Endothelial cell of umbilical vein (primary cell): ENCODE measurements around the gene KRTAP5-1. TPM values are rescaled to one million over a fixed set of nuclear protein-coding genes. Genes with fewer than 3 reads are reported as not detected.

Experiments
- BruUV-seq: library from RNA; stranded (reverse); fragments of 400-500 nt; replicated peaks from 2 replicates; lab custom pipeline; 2021; lab: Mats Ljungman, UMichigan
- CTCF ChIA-PET: fragments of 300-600, 350-600 bp; sonication (Branson Sonifier 250); formaldehyde crosslinking; loops from one replicate; lab custom pipeline; 2021; ENCODE audit warnings: antibody characterized with exemption, inconsistent platforms; lab: Charles Lee
- POLR2A ChIA-PET: fragments of 300-600, 350-600 bp; sonication (Branson Sonifier 250); formaldehyde crosslinking; loops from one replicate; lab custom pipeline; 2021; ENCODE audit warnings: antibody characterized with exemption, inconsistent platforms; lab: Charles Lee
- DNase-seq: peaks from one replicate; pipeline ENCODE4 v3.0.0-alpha.2; 2011; ENCODE audit warnings: low read depth, low spot score
- FAIRE-seq: peaks from 2 replicates; lab custom pipeline; 2011; peaks lifted over from hg19 to GRCh38; lab: Jason Lieb, UNC
- H2AFZ ChIP-seq: 2 replicates; pipeline ENCODE4 v1.6.0; 2012; ENCODE audit warnings: low read depth, low read length, control low read depth, inconsistent platforms
- H3K27ac ChIP-seq: 2 replicates; pipeline ENCODE4 v1.5.1; 2011; ENCODE audit warnings: low read depth, mild to moderate bottlenecking, control low read depth, low read length, moderate library complexity; ENCODE audit not compliant: insufficient read depth
- H3K27me3 ChIP-seq, 2 experiments: 2 replicates each; pipeline versions ENCODE4 v1.6.0 to v1.6.1; 2011; ENCODE audit warnings: low read length in 2 of 2, mixed read lengths in 1 of 2; ENCODE audit not compliant: control insufficient read depth in 2 of 2, insufficient read depth in 2 of 2
- H3K36me3 ChIP-seq, 2 experiments: 2 replicates in 1 of 2; 3 replicates in 1 of 2; pipeline ENCODE4 v1.5.1; 2011; ENCODE audit warnings: low read length in 2 of 2, mild to moderate bottlenecking in 1 of 2, moderate library complexity in 1 of 2; ENCODE audit not compliant: control insufficient read depth in 2 of 2, insufficient read depth in 2 of 2; ENCODE audit errors: extremely low read depth in 1 of 2
- H3K4me1 ChIP-seq: 3 replicates; pipeline ENCODE4 v1.5.1; 2011; ENCODE audit warnings: mild to moderate bottlenecking, low read length; ENCODE audit not compliant: control insufficient read depth, insufficient read depth; ENCODE audit errors: extremely low read depth
- H3K4me2 ChIP-seq: 2 replicates; pipeline ENCODE4 v1.6.1; 2011; ENCODE audit warnings: low read length, control low read depth, mixed read lengths; ENCODE audit not compliant: insufficient read depth
- H3K4me3 ChIP-seq, 3 experiments: fragments of 200-600 bp in 1 of 3; sonication (generic), shearing (Covaris generic) in 1 of 3; replicated peaks in 1 of 3; 2 replicates each; pipeline ENCODE4 v1.5.1; 2011 to 2016; ENCODE audit warnings: control low read depth in 3 of 3, low read length in 3 of 3, mild to moderate bottlenecking in 2 of 3, inconsistent platforms in 1 of 3, low read depth in 1 of 3, moderate library complexity in 1 of 3; ENCODE audit not compliant: insufficient read depth in 1 of 3
- H3K79me2 ChIP-seq: 2 replicates; pipeline ENCODE4 v1.6.0; 2012; ENCODE audit warnings: low read length, inconsistent platforms; ENCODE audit not compliant: control insufficient read depth, insufficient read depth
- H3K9ac ChIP-seq: replicated peaks from 2 replicates; pipeline ENCODE3; 2011; ENCODE audit warnings: low read length, control low read depth; ENCODE audit not compliant: insufficient read depth; ENCODE audit errors: extremely low read depth
- H3K9me1 ChIP-seq: replicated peaks from 3 replicates; pipeline ENCODE4 v1.6.0; 2011; ENCODE audit warnings: mild to moderate bottlenecking, low read length; ENCODE audit not compliant: control insufficient read depth, insufficient read depth; ENCODE audit errors: extremely low read depth
- H3K9me3 ChIP-seq: replicated peaks from 2 replicates; pipeline ENCODE4 v1.5.1; 2012; ENCODE audit warnings: low read length, inconsistent platforms; ENCODE audit not compliant: control insufficient read depth, insufficient read depth
- H4K20me1 ChIP-seq: replicated peaks from 2 replicates; pipeline ENCODE3; 2011; ENCODE audit warnings: mild to moderate bottlenecking, low read length; ENCODE audit not compliant: control insufficient read depth, insufficient read depth; ENCODE audit errors: extremely low read depth
- CTCF ChIP-seq, 2 donors: IDR thresholded peaks; 1 replicate in 1 of 2; 2 replicates in 1 of 2; pipeline ENCODE4 v1.5.1; 2011; ENCODE audit warnings: low read length in 2 of 2, mild to moderate bottlenecking in 2 of 2, moderate library complexity in 2 of 2, control low read depth in 1 of 2, inconsistent platforms in 1 of 2, low read depth in 1 of 2; ENCODE audit not compliant: insufficient read depth in 1 of 2; ENCODE audit errors: extremely low read depth in 1 of 2
- FOS ChIP-seq: IDR thresholded peaks from 2 replicates; pipeline ENCODE4 v1.6.1; 2011; ENCODE audit warnings: mild to moderate bottlenecking, low read length, moderate library complexity, borderline replicate concordance; ENCODE audit not compliant: insufficient read depth
- GATA2 ChIP-seq: IDR thresholded peaks from 2 replicates; pipeline ENCODE4 v1.7.0; 2011; ENCODE audit warnings: low read depth, mild to moderate bottlenecking, moderate library complexity, mixed read lengths, low read length; ENCODE audit not compliant: insufficient read length, insufficient read depth
- MAX ChIP-seq: IDR thresholded peaks from 2 replicates; pipeline ENCODE4 v1.6.1; 2011; ENCODE audit not compliant: insufficient read depth, insufficient read length
- dilution Hi-C: fragments of 300-500 bp; cut with MboI; formaldehyde crosslinking; loops from one replicate; pipeline ENCODE4 v1.15.0; 2019; ENCODE audit warnings: low sequenced_read_pairs; ENCODE audit not compliant: extremely low pct_ligation_motif_present
- intact Hi-C: fragments of 100-400 bp; cut with micrococcal nuclease; formaldehyde crosslinking; loops from one replicate; pipeline ENCODE4 v1.10.0; 2022
- polyA plus RNA-seq, 4 experiments: library from polyadenylated mRNA; depleted of rRNA in 3 of 4; stranded (reverse) in 3 of 4; unstranded in 1 of 4; fragments of >200 nt; gene quantifications; 2 replicates each; pipeline versions ENCODE4 v1.2.1 to v1.2.3, GENCODE V29; 2011 to 2012; ENCODE audit warnings: missing spikeins in 1 of 4
- total RNA-seq: library from RNA; stranded (reverse); gene quantifications from 2 replicates; pipeline ENCODE4 v1.2.3, GENCODE V29; 2021

KRTAP5-1 gene
- total and polyA plus RNA-seq, 2 donors (not counting 3 experiments of a cell fraction or from before 2014, with no cell fraction given), result not detected

GRCh38 chr11:1569251-1569780 lies 15.8 kb downstream of the KRTAP5-1 start:
- H3K4me2 ChIP-seq, result no peak overlapping the region
- intact Hi-C loops (no loop called here), dilution Hi-C loops (no loop called here)
- no peak overlapping the region for H3K27ac ChIP-seq
- H3K9me1 ChIP-seq, result no peaks in the 10 kb centered on the region
- ChIA-PET POLR2A (no interaction called here), CTCF (interaction anchor here (0.7 to 5.2 kb wide), 4 partner anchors 11 to 26 kb away, joined by 3 to 24 read pairs (median 6); no protein-coding TSS in a partner anchor)
- H3K4me1 ChIP-seq, result peaks cover 5% of the 10 kb centered on the region
- no peak overlapping the region for H3K9ac ChIP-seq
- FAIRE-seq, result no peak
- H3K36me3 ChIP-seq, result no peaks in the 10 kb centered on the region
- BruUV-seq, result no TSS peak
- H3K27me3 ChIP-seq, result peaks cover 10 to 16% of the 10 kb centered on the region in 2 experiments
- H3K9me3 ChIP-seq, result no peaks in the 10 kb centered on the region
- DNase-seq, result no peak
- no peak for TF ChIP-seq FOS
- TF ChIP-seq CTCF (IDR thresholded peaks at IDR 0.05; ENCODE audit: extremely low read depth in 1 of 2, insufficient read depth in 1 of 2, low read depth in 1 of 2, low read length in 2 of 2), result no peak
- no peaks in the 10 kb centered on the region for H4K20me1 ChIP-seq
- H3K79me2 ChIP-seq, result no peaks in the 10 kb centered on the region
- H3K4me3 ChIP-seq, result no peak overlapping the region
- H2AFZ ChIP-seq, result no peak overlapping the region

- TF ChIP-seq FOS (no peak), GATA2 (no peak), MAX (no peak)
- intact Hi-C loops, result no loop called here
- peaks cover 2 to 8% of the 10 kb centered on the region in 2 experiments for H3K27me3 ChIP-seq
- H3K9me3 ChIP-seq, result no peaks in the 10 kb centered on the region
- no peak overlapping the region for H3K27ac ChIP-seq
- H3K79me2 ChIP-seq, result no peaks in the 10 kb centered on the region
- BruUV-seq, result no TSS peak
- FAIRE-seq (no peak), DNase-seq (no peak)
- POLR2A ChIA-PET, result no interaction called here
- H2AFZ ChIP-seq, result no peak overlapping the region
- H3K4me2 ChIP-seq, result no peak overlapping the region
- H4K20me1 ChIP-seq, result no peaks in the 10 kb centered on the region
- dilution Hi-C loops, result no loop called here
- CTCF ChIA-PET, result interaction anchor here (5.2 kb wide), 1 partner anchor 22 kb away, joined by 24 read pairs; no protein-coding TSS in a partner anchor
- H3K4me1 ChIP-seq, result peaks cover 2% of the 10 kb centered on the region
- no peak overlapping the region for H3K9ac ChIP-seq
- H3K4me3 ChIP-seq, result no peak overlapping the region
- no peaks in the 10 kb centered on the region for H3K9me1 ChIP-seq
- H3K36me3 ChIP-seq, result no peaks in the 10 kb centered on the region
Measured at GRCh38 chr11:1568441-1568911, 16.6 kb downstream of the KRTAP5-1 start.
